22Rv1 (cell line): ENCODE results near the gene CMTM4.

Source experiments
- ZFX ChIP-seq: fragments of 450-650 bp; IDR thresholded peaks from 2 replicates; pipeline ENCODE4 v1.6.1; 2017; ENCODE audit warnings: antibody characterized with exemption, borderline replicate concordance
- TF ChIP-seq, protein P1 (sequence below): fragments of 450-650 bp; IDR thresholded peaks from 2 replicates; pipeline ENCODE4 v1.5.1; 2017; ENCODE audit warnings: mild to moderate bottlenecking

DNA sequence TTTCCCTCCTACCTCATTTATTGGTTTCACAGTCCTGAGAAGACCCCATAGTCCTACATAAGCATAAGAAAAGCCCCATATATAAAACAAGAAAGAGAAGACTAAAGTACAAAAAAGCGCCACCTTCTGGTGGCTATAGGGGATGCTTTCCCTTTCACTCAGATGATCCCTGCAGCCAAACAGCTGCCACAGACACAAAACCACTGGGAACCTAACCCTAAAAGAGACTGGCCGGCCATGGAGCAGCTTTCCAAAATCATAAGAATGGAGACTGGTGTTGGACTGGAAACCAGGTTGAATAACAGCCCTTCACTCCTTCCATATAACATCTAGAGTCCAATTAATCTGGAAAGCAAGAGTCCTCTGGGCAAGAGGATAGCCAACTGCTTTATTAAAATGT lies 43.5 kb upstream of the CMTM4 start:
- TF ChIP-seq, protein P1, sequence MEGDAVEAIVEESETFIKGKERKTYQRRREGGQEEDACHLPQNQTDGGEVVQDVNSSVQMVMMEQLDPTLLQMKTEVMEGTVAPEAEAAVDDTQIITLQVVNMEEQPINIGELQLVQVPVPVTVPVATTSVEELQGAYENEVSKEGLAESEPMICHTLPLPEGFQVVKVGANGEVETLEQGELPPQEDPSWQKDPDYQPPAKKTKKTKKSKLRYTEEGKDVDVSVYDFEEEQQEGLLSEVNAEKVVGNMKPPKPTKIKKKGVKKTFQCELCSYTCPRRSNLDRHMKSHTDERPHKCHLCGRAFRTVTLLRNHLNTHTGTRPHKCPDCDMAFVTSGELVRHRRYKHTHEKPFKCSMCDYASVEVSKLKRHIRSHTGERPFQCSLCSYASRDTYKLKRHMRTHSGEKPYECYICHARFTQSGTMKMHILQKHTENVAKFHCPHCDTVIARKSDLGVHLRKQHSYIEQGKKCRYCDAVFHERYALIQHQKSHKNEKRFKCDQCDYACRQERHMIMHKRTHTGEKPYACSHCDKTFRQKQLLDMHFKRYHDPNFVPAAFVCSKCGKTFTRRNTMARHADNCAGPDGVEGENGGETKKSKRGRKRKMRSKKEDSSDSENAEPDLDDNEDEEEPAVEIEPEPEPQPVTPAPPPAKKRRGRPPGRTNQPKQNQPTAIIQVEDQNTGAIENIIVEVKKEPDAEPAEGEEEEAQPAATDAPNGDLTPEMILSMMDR: peak; percentile 87
- no peak for TF ChIP-seq ZFX
